Neural progenitor cell (in vitro differentiated cells): Measurements from ENCODE around the gene PARN.

Source experiments
- EZH2 ChIP-seq: fragments of 200-600 bp; sonication (generic); IDR thresholded peaks from 2 replicates; pipeline ENCODE4 v1.6.1; 2017; ENCODE audit warnings: antibody characterized with exemption, mild to moderate bottlenecking, moderate library complexity
- EZH2phosphoT487 ChIP-seq: fragments of 200-600 bp; sonication (generic); IDR thresholded peaks from 2 replicates; pipeline ENCODE4 v1.6.1; 2017; ENCODE audit warnings: antibody characterized with exemption
- TF ChIP-seq, protein P1 (sequence below): fragments of 200-600 bp; sonication (generic); IDR thresholded peaks from 2 replicates; pipeline ENCODE4 v1.5.1; 2017; ENCODE audit warnings: antibody characterized with exemption, mild to moderate bottlenecking

DNA sequence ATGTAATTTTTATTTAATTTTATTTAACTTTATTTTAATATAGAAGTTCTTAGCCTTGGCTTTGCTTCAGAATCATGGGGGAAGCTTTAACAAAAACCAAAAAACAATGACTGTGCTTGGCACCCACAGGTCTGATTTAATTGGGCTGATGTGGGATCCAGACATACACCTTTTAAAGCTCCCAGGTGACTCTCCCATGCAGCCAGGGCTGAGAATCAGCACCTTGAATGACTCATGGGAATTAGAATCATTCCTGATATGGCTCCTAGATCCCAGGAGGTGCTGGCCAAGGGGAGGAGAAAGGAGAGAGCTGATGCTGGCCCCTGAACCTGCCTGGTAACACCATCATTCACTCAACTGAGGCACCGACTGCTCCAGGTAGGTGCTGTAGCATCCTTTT lies 240.7 kb downstream of the PARN start:
- TF ChIP-seq, protein P1, sequence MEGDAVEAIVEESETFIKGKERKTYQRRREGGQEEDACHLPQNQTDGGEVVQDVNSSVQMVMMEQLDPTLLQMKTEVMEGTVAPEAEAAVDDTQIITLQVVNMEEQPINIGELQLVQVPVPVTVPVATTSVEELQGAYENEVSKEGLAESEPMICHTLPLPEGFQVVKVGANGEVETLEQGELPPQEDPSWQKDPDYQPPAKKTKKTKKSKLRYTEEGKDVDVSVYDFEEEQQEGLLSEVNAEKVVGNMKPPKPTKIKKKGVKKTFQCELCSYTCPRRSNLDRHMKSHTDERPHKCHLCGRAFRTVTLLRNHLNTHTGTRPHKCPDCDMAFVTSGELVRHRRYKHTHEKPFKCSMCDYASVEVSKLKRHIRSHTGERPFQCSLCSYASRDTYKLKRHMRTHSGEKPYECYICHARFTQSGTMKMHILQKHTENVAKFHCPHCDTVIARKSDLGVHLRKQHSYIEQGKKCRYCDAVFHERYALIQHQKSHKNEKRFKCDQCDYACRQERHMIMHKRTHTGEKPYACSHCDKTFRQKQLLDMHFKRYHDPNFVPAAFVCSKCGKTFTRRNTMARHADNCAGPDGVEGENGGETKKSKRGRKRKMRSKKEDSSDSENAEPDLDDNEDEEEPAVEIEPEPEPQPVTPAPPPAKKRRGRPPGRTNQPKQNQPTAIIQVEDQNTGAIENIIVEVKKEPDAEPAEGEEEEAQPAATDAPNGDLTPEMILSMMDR, result no peak
- TF ChIP-seq EZH2 (no peak), EZH2phosphoT487 (no peak)
